GM18520 (cell line): ENCODE results near the gene HMGB3.
"Not testable (repeated sequence)": the region's sequence is repeated elsewhere in the genome, so short reads cannot be mapped to it uniquely, and the experiment has no call there.

ENCODE experiments used
- ATAC-seq: cut with Tn5 transposase; IDR thresholded peaks from one replicate; pipeline ENCODE4 v1.9.1; 2021; ENCODE audit not compliant: unreplicated experiment

The HMGB3 gene

GRCh38 chrX:150982788-150983520, at the start of gene HMGB3:
Gene HMGB3 (plus strand): TSS chrX:150983335. CDS start chrX:150985600, 2,265 bp downstream.
- peak; percentile 98 for ATAC-seq

- ATAC-seq = no peak
Observed at GRCh38 chrX:150933945-150934350, 49.2 kb upstream of the HMGB3 start.

- no peak for ATAC-seq
Observed at GRCh38 chrX:150934453-150934852, 48.7 kb upstream of the HMGB3 start.

GRCh38 chrX:150935467-150935866, 47.7 kb upstream of the HMGB3 start:
- ATAC-seq = no peak

- no peak for ATAC-seq
Observed at GRCh38 chrX:150936556-150936955, 46.6 kb upstream of the HMGB3 start.

- no peak for ATAC-seq
Observed at GRCh38 chrX:150940844-150941495, 42.2 kb upstream of the HMGB3 start.

GRCh38 chrX:150941580-150941979, 41.6 kb upstream of the HMGB3 start:
- ATAC-seq = no peak

GRCh38 chrX:150942942-150943594, 40.1 kb upstream of the HMGB3 start:
- no peak for ATAC-seq

- no peak for ATAC-seq
Observed at GRCh38 chrX:150944233-150944632, 38.9 kb upstream of the HMGB3 start.

- no peak for ATAC-seq
Observed at GRCh38 chrX:150954951-150955350, 28.2 kb upstream of the HMGB3 start.

- ATAC-seq = no peak
Observed at GRCh38 chrX:150955590-150955989, 27.5 kb upstream of the HMGB3 start.

- no peak for ATAC-seq
Observed at GRCh38 chrX:150958177-150958576, 25.0 kb upstream of the HMGB3 start.

- peak; percentile 52 for ATAC-seq
Observed at GRCh38 chrX:150959557-150959956, 23.6 kb upstream of the HMGB3 start.

GRCh38 chrX:150961631-150962030, 21.5 kb upstream of the HMGB3 start:
- ATAC-seq = no peak

- ATAC-seq = not testable (repeated sequence)
Observed at GRCh38 chrX:150964416-150964815, 18.7 kb upstream of the HMGB3 start.

GRCh38 chrX:150966235-150966634, 16.9 kb upstream of the HMGB3 start:
- ATAC-seq = no peak

- no peak for ATAC-seq
Observed at GRCh38 chrX:150966742-150967141, 16.4 kb upstream of the HMGB3 start.

- ATAC-seq = no peak
Observed at GRCh38 chrX:150967786-150968185, 15.3 kb upstream of the HMGB3 start.

- ATAC-seq = no peak
Observed at GRCh38 chrX:150968862-150969720, 14.0 kb upstream of the HMGB3 start.

GRCh38 chrX:150972450-150972849, 10.7 kb upstream of the HMGB3 start:
- ATAC-seq = no peak
